Mesenchymal stem cell (in vitro differentiated cells and primary cell): ENCODE results near the gene MALRD1.

Source experiments
- DNase-seq: peaks from one replicate; pipeline ENCODE4 v3.0.0-alpha.2; 2013
- H2AFZ ChIP-seq: one replicate; pipeline ENCODE4 v1.6.1; 2013; ENCODE audit warnings: low read depth, mild to moderate bottlenecking, control low read depth, inconsistent platforms, low read length, moderate library complexity
- H2AK5ac ChIP-seq: 2 replicates; pipeline ENCODE4 v1.6.1; 2013; ENCODE audit warnings: low read length, moderate library complexity, mild to moderate bottlenecking, inconsistent platforms; ENCODE audit not compliant: severe bottlenecking
- H2BK120ac ChIP-seq: one replicate; pipeline ENCODE4 v1.6.1; 2013; ENCODE audit warnings: low read depth, mild to moderate bottlenecking, inconsistent platforms, low read length, moderate library complexity
- H2BK12ac ChIP-seq, 2 experiments: one replicate each; pipeline ENCODE4 v1.6.1; 2013; ENCODE audit warnings: inconsistent platforms in 2 of 2, low read length in 2 of 2, mild to moderate bottlenecking in 2 of 2, moderate library complexity in 2 of 2, control low read depth in 1 of 2
- H2BK15ac ChIP-seq: one replicate; pipeline ENCODE4 v1.6.1; 2013; ENCODE audit warnings: mild to moderate bottlenecking, low read depth, inconsistent platforms; ENCODE audit not compliant: poor library complexity, severe bottlenecking
- H2BK5ac ChIP-seq: 2 replicates; pipeline ENCODE4 v1.6.1; 2013; ENCODE audit warnings: low read depth, mild to moderate bottlenecking, low read length, control low read depth, inconsistent platforms; ENCODE audit not compliant: poor library complexity, severe bottlenecking
- H3K14ac ChIP-seq, 2 experiments: one replicate each; pipeline ENCODE4 v1.6.1; 2013; ENCODE audit warnings: inconsistent platforms in 2 of 2, low read length in 2 of 2, control low read depth in 1 of 2, mild to moderate bottlenecking in 1 of 2, moderate library complexity in 1 of 2
- H3K18ac ChIP-seq, 2 experiments: one replicate each; pipeline ENCODE4 v1.6.1; 2013; ENCODE audit warnings: inconsistent platforms in 2 of 2, low read length in 2 of 2, control low read depth in 1 of 2, low read depth in 1 of 2, mild to moderate bottlenecking in 1 of 2
- H3K23ac ChIP-seq, 2 experiments: one replicate each; pipeline ENCODE4 v1.6.1; 2013; ENCODE audit warnings: inconsistent platforms in 2 of 2, low read length in 2 of 2, mild to moderate bottlenecking in 2 of 2, moderate library complexity in 2 of 2, control low read depth in 1 of 2
- H3K27ac ChIP-seq: 2 replicates; pipeline ENCODE4 v1.5.1; 2013; ENCODE audit warnings: mild to moderate bottlenecking, moderate library complexity, low read length, control low read depth, inconsistent platforms; ENCODE audit not compliant: poor library complexity, severe bottlenecking
- H3K27me3 ChIP-seq, 2 experiments: 2 replicates each; pipeline versions ENCODE4 v1.6.1 to v1.7.0; 2013; ENCODE audit warnings: low read length in 2 of 2, mild to moderate bottlenecking in 2 of 2, moderate library complexity in 2 of 2, control low read depth in 1 of 2, inconsistent platforms in 1 of 2; ENCODE audit not compliant: control insufficient read depth in 1 of 2, insufficient read depth in 1 of 2
- H3K36me3 ChIP-seq, 2 experiments: 2 replicates each; pipeline versions ENCODE4 v1.6.1 to v1.7.0; 2013; ENCODE audit warnings: low read length in 2 of 2, control low read depth in 1 of 2, inconsistent platforms in 1 of 2, low read depth in 1 of 2, mild to moderate bottlenecking in 1 of 2; ENCODE audit not compliant: insufficient read depth in 2 of 2, control insufficient read depth in 1 of 2
- H3K4ac ChIP-seq, 2 experiments: one replicate each; pipeline ENCODE4 v1.6.1; 2013; ENCODE audit warnings: inconsistent platforms in 2 of 2, low read length in 2 of 2, mild to moderate bottlenecking in 2 of 2, moderate library complexity in 2 of 2, control low read depth in 1 of 2, low read depth in 1 of 2
- H3K4me1 ChIP-seq: 2 replicates; pipeline ENCODE4 v1.6.1; 2013; ENCODE audit warnings: low read depth, low read length, control low read depth; ENCODE audit not compliant: control insufficient read depth, insufficient read depth
- H3K4me2 ChIP-seq: 2 replicates; pipeline ENCODE4 v1.6.1; 2013; ENCODE audit warnings: low read length, mild to moderate bottlenecking, inconsistent platforms; ENCODE audit not compliant: poor library complexity, severe bottlenecking
- H3K4me3 ChIP-seq, 2 experiments: 2 replicates each; pipeline versions ENCODE4 v1.5.1 to v1.7.0; 2013; ENCODE audit warnings: low read length in 2 of 2, mild to moderate bottlenecking in 2 of 2, control low read depth in 1 of 2, low read depth in 1 of 2; ENCODE audit not compliant: insufficient read depth in 1 of 2
- H3K79me1 ChIP-seq: replicated peaks from 2 replicates; pipeline ENCODE4 v1.6.1; 2013; ENCODE audit warnings: mild to moderate bottlenecking, control low read depth, low read length, inconsistent platforms; ENCODE audit not compliant: poor library complexity, severe bottlenecking
- H3K9ac ChIP-seq: 2 replicates; pipeline ENCODE4 v1.7.0; 2013; ENCODE audit warnings: mild to moderate bottlenecking, low read length, moderate library complexity
- H3K9me3 ChIP-seq: 2 replicates; pipeline ENCODE4 v1.7.0; 2013; ENCODE audit warnings: mild to moderate bottlenecking, low read length; ENCODE audit not compliant: control insufficient read depth
- H4K8ac ChIP-seq: one replicate; pipeline ENCODE4 v1.6.1; 2013; ENCODE audit warnings: inconsistent platforms, mild to moderate bottlenecking, low read length, moderate library complexity
- H4K91ac ChIP-seq: one replicate; pipeline ENCODE4 v1.6.1; 2013; ENCODE audit warnings: mild to moderate bottlenecking, low read length, inconsistent platforms
- WGBS: methylation state at CpG from one replicate; pipeline ENCODE4 v1.1.7; 2013; ENCODE audit warnings: mixed read lengths; 5-methylcytosine and 5-hydroxymethylcytosine counted together

MALRD1 gene

DNA sequence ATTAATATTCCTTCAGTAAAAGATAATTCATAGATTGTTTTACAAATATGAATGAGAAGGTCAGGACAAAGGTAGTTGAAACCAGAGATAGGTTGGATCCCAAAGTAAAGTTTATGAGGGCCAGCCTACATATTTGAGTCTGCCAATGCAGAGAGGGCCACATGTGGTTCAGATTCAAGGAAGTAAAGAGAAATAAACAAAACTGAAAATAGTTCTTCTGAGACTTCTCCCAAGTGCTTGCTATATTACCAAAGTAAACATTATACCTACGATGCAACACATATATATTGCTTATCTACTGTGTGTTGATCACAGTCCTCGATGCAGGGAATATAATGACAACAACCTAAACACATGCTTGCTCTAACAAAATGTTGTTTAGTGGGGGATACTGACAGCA is 109.8 kb downstream of the MALRD1 start:
- no peak overlapping the region for H3K9ac ChIP-seq
- no peak overlapping the region for H2AK5ac ChIP-seq
- no peaks in the 10 kb centered on the region for H3K79me1 ChIP-seq
- H3K9me3 ChIP-seq, result no peaks in the 10 kb centered on the region
- H3K27me3 ChIP-seq, result no peaks in the 10 kb centered on the region
- H2BK120ac ChIP-seq, result no peak overlapping the region
- H3K36me3 ChIP-seq, result no peaks in the 10 kb centered on the region
- H3K23ac ChIP-seq, result no peak overlapping the region
- no peak overlapping the region for H3K14ac ChIP-seq
- H3K4ac ChIP-seq, result no peak overlapping the region
- no peak overlapping the region for H3K27ac ChIP-seq
- no peak overlapping the region for H2BK5ac ChIP-seq
- H2BK12ac ChIP-seq, result no peak overlapping the region
- no peak overlapping the region for H3K4me3 ChIP-seq
- DNase-seq, result no peak
- no peak overlapping the region for H3K4me2 ChIP-seq
- no peak overlapping the region for H3K18ac ChIP-seq
- H2AFZ ChIP-seq, result no peak overlapping the region
- WGBS, result no CpG with 5 or more reads among the region's 2 CpGs
- no peak overlapping the region for H4K91ac ChIP-seq
- no peak overlapping the region for H2BK15ac ChIP-seq
- H3K4me1 ChIP-seq, result no peaks in the 10 kb centered on the region
- H4K8ac ChIP-seq, result no peak overlapping the region

GRCh38 chr10:19158870-19159269 is 110.3 kb downstream of the MALRD1 start:
- Histone ChIP-seq H2BK15ac (no peak overlapping the region), H3K9ac (no peak overlapping the region), H3K9me3 (no peaks in the 10 kb centered on the region), H2BK12ac (no peak overlapping the region), H3K79me1 (no peaks in the 10 kb centered on the region), H3K23ac (no peak overlapping the region), H3K4me3 (no peak overlapping the region), H2AFZ (no peak overlapping the region), H3K4ac (no peak overlapping the region), H2BK5ac (no peak overlapping the region), H4K8ac (no peak overlapping the region), H3K27me3 (no peaks in the 10 kb centered on the region), H3K36me3 (no peaks in the 10 kb centered on the region), H3K18ac (no peak overlapping the region), H4K91ac (no peak overlapping the region), H3K14ac (no peak overlapping the region), H3K27ac (no peak overlapping the region), H2AK5ac (no peak overlapping the region), H3K4me1 (no peaks in the 10 kb centered on the region), H3K4me2 (no peak overlapping the region), H2BK120ac (no peak overlapping the region)
- 70% methylated on average over 3 of the region's 3 CpGs for WGBS
- no peak for DNase-seq

DNA sequence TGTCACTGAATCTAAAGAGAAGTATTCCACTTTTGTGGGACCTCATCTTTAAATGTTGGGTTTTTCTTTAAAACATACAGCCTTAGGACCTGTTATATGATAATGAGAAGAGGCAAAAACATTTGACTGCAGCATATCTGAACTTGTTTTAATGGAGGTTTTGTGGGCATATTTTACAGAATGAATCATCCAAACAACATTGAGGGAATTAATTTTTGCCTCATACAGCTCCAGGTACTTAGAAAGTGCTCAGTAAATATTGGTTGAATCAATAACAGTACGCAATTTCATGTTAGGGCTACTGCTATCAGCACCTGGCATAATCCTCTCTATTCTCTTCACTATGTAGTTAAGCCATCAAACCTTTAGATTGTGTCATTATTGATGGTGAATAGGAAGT is 115.9 kb downstream of the MALRD1 start:
- Histone ChIP-seq H3K4ac (no peak overlapping the region), H3K18ac (no peak overlapping the region), H3K4me2 (no peak overlapping the region), H3K9me3 (no peaks in the 10 kb centered on the region), H2AFZ (no peak overlapping the region), H3K4me3 (no peak overlapping the region), H4K91ac (no peak overlapping the region), H2BK12ac (no peak overlapping the region), H3K23ac (no peak overlapping the region), H2BK15ac (no peak overlapping the region), H3K27ac (no peak overlapping the region), H3K14ac (no peak overlapping the region), H2AK5ac (no peak overlapping the region), H3K4me1 (no peaks in the 10 kb centered on the region), H3K36me3 (no peaks in the 10 kb centered on the region), H2BK5ac (no peak overlapping the region), H3K27me3 (no peaks in the 10 kb centered on the region), H2BK120ac (no peak overlapping the region), H3K79me1 (no peaks in the 10 kb centered on the region), H4K8ac (no peak overlapping the region), H3K9ac (no peak overlapping the region)
- no peak for DNase-seq
- no CpG with 5 or more reads among the region's 1 CpG for WGBS

DNA sequence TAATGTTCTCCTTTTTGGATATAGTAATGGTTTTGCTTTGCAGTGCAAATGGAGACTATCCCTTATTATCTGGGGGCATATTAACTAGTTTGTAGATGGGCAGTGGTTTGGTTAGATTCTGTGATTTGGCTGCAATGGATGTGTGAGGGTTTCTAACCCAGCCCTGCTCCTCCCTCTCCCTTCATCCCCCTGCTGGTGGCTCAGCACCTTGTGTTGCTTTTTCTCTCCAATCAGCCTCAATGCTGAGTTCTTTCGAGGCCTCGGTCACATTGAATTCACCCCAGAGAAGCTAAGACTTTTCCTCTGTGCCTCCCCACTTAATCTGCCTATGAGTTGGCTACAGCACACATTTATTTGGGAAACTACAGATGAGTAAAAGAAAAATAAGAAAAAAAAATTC is 120.0 kb downstream of the MALRD1 start:
- Histone ChIP-seq H3K9ac (no peak overlapping the region), H3K4me1 (no peaks in the 10 kb centered on the region), H3K4me2 (no peak overlapping the region), H3K4me3 (no peak overlapping the region), H3K23ac (no peak overlapping the region), H3K36me3 (no peaks in the 10 kb centered on the region), H4K8ac (no peak overlapping the region), H3K9me3 (no peaks in the 10 kb centered on the region), H3K27ac (no peak overlapping the region), H2AK5ac (no peak overlapping the region), H2BK12ac (no peak overlapping the region), H4K91ac (no peak overlapping the region), H2BK120ac (no peak overlapping the region), H3K79me1 (no peaks in the 10 kb centered on the region), H2BK15ac (no peak overlapping the region), H2AFZ (no peak overlapping the region), H3K27me3 (no peaks in the 10 kb centered on the region), H3K4ac (no peak overlapping the region), H3K14ac (no peak overlapping the region), H2BK5ac (no peak overlapping the region), H3K18ac (no peak overlapping the region)
- DNase-seq, result no peak
- WGBS, result 13% methylated on average over 2 of the region's 2 CpGs
